Naive B cell (primary cell): ENCODE measurements around the gene SEMA4B. TPM values are rescaled to one million over a fixed set of nuclear protein-coding genes. Genes with fewer than 3 reads are reported as not detected.
A peak's percentile ranks its signal among the peaks of the same experiment; 100 is the strongest.

Experiments used
- ATAC-seq, 2 donors: fragments of 150-1000 bp; cut with Tn5 transposase; 2 replicates each; pipeline ENCODE4 v1.10.0; 2021; ENCODE audit warnings: low read depth in 2 of 2, mild to moderate bottlenecking in 2 of 2, moderate library complexity in 2 of 2
- DNase-seq: peaks from one replicate; pipeline ENCODE4 v3.0.0; 2022
- H3K27ac Mint-ChIP-seq, 6 donors: one replicate each; pipeline ENCODE4 v1.8.0; 2020 to 2022; ENCODE audit warnings: mild to moderate bottlenecking in 6 of 6, mixed read lengths in 6 of 6, moderate library complexity in 5 of 6, inconsistent platforms in 2 of 6
- H3K27me3 Mint-ChIP-seq, 3 donors: one replicate each; pipeline ENCODE4 v1.8.0; 2021 to 2022; ENCODE audit warnings: mixed read lengths in 3 of 3, mild to moderate bottlenecking in 1 of 3
- H3K36me3 Mint-ChIP-seq, 2 donors: one replicate each; pipeline ENCODE4 v1.8.0; 2020 to 2022; ENCODE audit warnings: mixed read lengths in 2 of 2, inconsistent platforms in 1 of 2, mild to moderate bottlenecking in 1 of 2
- H3K4me1 Mint-ChIP-seq, 3 donors: one replicate each; pipeline ENCODE4 v1.8.0; 2020 to 2022; ENCODE audit warnings: mixed read lengths in 3 of 3, inconsistent platforms in 1 of 3, mild to moderate bottlenecking in 1 of 3, moderate library complexity in 1 of 3
- H3K4me3 Mint-ChIP-seq, 8 donors: one replicate each; pipeline ENCODE4 v1.8.0; 2020 to 2022; ENCODE audit warnings: mild to moderate bottlenecking in 8 of 8, mixed read lengths in 8 of 8, moderate library complexity in 8 of 8, inconsistent platforms in 2 of 8
- H3K9me3 Mint-ChIP-seq, 7 donors: one replicate each; pipeline ENCODE4 v1.8.0; 2020 to 2022; ENCODE audit warnings: mixed read lengths in 7 of 7, mild to moderate bottlenecking in 5 of 7, inconsistent platforms in 2 of 7, moderate library complexity in 1 of 7
- polyA plus RNA-seq, 6 donors: library from polyadenylated mRNA; unstranded; fragments of 300-500 nt; fragmentation: Illumina TruSeq; gene quantifications; one replicate each; pipeline ENCODE4 v1.2.3, GENCODE V29; 2021; ENCODE audit warnings: low read depth in 6 of 6

Gene SEMA4B
- polyA plus RNA-seq, 6 donors from 2014 or later: 96.8 to 172 (median 103) TPM

GRCh38 chr15:90213818-90214204 lies 12.7 kb downstream of the SEMA4B start:
- Mint-ChIP-seq H3K4me1 (peaks cover 68 to 99% (median 93%) of the 10 kb centered on the region in 3 donors), H3K27ac (peak overlapping the region; percentile 87 to 99 (median 98)), H3K27me3 (no peaks in the 10 kb centered on the region), H3K9me3 (no peaks in the 10 kb centered on the region), H3K36me3 (peaks cover 18 to 36% of the 10 kb centered on the region in 2 donors), H3K4me3 (peak overlapping the region; percentile 32 to 91 (median 86))
- DNase-seq (peak; percentile 84), ATAC-seq (peak; percentile 87 to 91)

GRCh38 chr15:90214553-90215196 lies 13.5 kb downstream of the SEMA4B start:
- Mint-ChIP-seq H3K27ac (peak overlapping the region; percentile 87 to 99 (median 98)), H3K9me3 (no peaks in the 10 kb centered on the region)

GRCh38 chr15:90217671-90218394 lies 16.7 kb downstream of the SEMA4B start:
- peak overlapping the region in 5 of 6 donors; percentile 27 to 99 (median 85) for H3K27ac Mint-ChIP-seq
- H3K4me1 Mint-ChIP-seq: peaks cover 52 to 84% (median 76%) of the 10 kb centered on the region in 3 donors
- peaks cover 16 to 24% of the 10 kb centered on the region in 2 donors for H3K36me3 Mint-ChIP-seq
- peak overlapping the region in 6 of 8 donors; percentile 32 to 73 (median 46) for H3K4me3 Mint-ChIP-seq
- ATAC-seq (no peak), DNase-seq (no peak)
- no peaks in the 10 kb centered on the region for H3K27me3 Mint-ChIP-seq
- no peaks in the 10 kb centered on the region for H3K9me3 Mint-ChIP-seq

More at GRCh38 chr15:90214553-90215196, 13.5 kb downstream of the SEMA4B start:
- ATAC-seq (peak; percentile 49 to 63), DNase-seq (peak; percentile 66)
- Mint-ChIP-seq H3K4me1 (peaks cover 69 to 99% (median 93%) of the 10 kb centered on the region in 3 donors), H3K36me3 (peaks cover 18 to 34% of the 10 kb centered on the region in 2 donors), H3K4me3 (peak overlapping the region; percentile 66 to 91 (median 86)), H3K27me3 (no peaks in the 10 kb centered on the region)

- no peaks in the 10 kb centered on the region for H3K27me3 Mint-ChIP-seq
- peak overlapping the region in 6 of 8 donors; percentile 34 to 79 (median 46) for H3K4me3 Mint-ChIP-seq
These were observed 18.5 kb downstream of the SEMA4B start for GRCh38 chr15:90219421-90220141.

DNA sequence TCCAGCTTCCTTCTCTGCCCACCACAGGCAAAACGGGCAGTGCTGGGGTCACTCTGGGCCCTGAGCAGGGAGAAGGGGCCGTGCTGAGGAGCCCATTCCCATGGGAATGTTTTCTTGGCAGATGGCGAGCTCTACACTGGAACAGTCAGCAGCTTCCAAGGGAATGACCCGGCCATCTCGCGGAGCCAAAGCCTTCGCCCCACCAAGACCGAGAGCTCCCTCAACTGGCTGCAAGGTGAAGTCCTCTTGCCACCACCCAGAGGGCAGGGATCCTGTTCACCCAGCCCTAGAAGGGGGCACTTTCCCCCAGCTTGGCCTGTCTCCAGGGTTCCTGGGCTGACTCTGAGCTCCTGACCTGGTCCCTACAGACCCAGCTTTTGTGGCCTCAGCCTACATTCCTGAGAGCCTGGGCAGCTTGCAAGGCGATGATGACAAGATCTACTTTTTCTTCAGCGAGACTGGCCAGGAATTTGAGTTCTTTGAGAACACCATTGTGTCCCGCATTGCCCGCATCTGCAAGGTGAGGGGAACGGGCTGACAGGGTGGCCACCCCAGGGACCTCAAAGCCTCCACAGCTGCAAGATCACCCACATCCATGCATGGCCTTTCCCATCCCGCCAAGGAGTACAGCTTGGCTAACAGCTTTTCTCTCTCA lies 20.2 kb downstream of the SEMA4B start:
- no peaks in the 10 kb centered on the region for H3K27me3 Mint-ChIP-seq
- DNase-seq (no peak), ATAC-seq (peak in 1 of 2 donors; percentile 20)
- H3K9me3 Mint-ChIP-seq: no peaks in the 10 kb centered on the region
- peaks cover 44 to 50% (median 49%) of the 10 kb centered on the region in 3 donors for H3K4me1 Mint-ChIP-seq
- H3K27ac Mint-ChIP-seq: peak overlapping the region in 2 of 6 donors; percentile 87 to 89
- H3K36me3 Mint-ChIP-seq: peaks cover 11 to 24% of the 10 kb centered on the region in 2 donors
- H3K4me3 Mint-ChIP-seq: peak overlapping the region in 2 of 8 donors; percentile 50 to 65

More at GRCh38 chr15:90219421-90220141, 18.5 kb downstream of the SEMA4B start:
- H3K27ac Mint-ChIP-seq: peak overlapping the region; percentile 43 to 96 (median 90)
- DNase-seq (peak; percentile 69), ATAC-seq (peak; percentile 48 to 72)
- H3K36me3 Mint-ChIP-seq: peaks cover 11 to 24% of the 10 kb centered on the region in 2 donors
- H3K4me1 Mint-ChIP-seq: peaks cover 48 to 67% (median 59%) of the 10 kb centered on the region in 3 donors
- no peaks in the 10 kb centered on the region for H3K9me3 Mint-ChIP-seq

DNA sequence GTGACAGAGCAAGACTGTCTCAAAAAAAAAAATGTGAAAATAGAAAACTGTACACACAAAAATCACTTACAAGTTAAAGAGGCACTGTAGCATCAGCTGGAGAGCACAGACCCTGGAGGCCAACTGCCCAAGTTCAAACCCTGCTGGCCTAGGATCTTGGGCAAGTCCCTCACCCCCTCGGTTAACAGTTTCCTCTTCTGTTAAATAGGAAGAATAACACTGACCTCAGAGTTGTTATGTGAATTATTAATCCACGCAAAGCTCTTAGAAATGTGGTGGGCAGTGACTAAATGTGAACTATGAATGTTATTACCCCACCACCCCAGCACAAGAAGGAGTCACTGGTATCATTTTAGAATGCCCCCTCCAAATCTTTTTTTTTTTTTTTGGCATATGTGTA lies 21.4 kb downstream of the SEMA4B start:
- Mint-ChIP-seq H3K4me3 (no peak overlapping the region), H3K27ac (peak overlapping the region in 3 of 6 donors; percentile 32 to 53 (median 33)), H3K36me3 (peaks cover 4 to 16% of the 10 kb centered on the region in 2 donors), H3K9me3 (no peaks in the 10 kb centered on the region), H3K4me1 (peaks cover 36 to 38% (median 37%) of the 10 kb centered on the region in 3 donors), H3K27me3 (no peaks in the 10 kb centered on the region)
- ATAC-seq (no peak), DNase-seq (no peak)

DNA sequence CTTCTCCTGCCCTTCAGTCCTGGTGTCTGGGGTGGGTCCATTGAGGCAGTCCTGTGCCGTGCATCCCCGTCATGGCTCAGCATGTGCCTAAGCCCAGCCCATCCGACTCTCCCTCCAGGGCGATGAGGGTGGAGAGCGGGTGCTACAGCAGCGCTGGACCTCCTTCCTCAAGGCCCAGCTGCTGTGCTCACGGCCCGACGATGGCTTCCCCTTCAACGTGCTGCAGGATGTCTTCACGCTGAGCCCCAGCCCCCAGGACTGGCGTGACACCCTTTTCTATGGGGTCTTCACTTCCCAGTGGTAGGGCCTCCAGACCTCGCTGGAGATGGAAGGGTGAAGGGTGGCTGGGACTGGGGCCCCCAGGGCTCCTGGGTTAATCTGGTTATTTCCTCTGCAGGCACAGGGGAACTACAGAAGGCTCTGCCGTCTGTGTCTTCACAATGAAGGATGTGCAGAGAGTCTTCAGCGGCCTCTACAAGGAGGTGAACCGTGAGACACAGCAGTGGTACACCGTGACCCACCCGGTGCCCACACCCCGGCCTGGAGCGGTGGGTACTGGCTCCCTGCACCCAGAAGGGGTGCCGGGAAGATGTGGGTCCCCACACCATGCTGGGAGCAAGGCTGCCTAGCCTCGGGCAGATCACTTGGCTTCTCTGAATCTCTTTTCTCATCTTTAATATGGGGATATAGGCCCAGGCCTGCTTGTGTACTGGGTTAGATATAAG lies 22.5 kb downstream of the SEMA4B start:
- peak overlapping the region in 1 of 8 donors; percentile 64 for H3K4me3 Mint-ChIP-seq
- H3K27ac Mint-ChIP-seq: no peak overlapping the region
- H3K4me1 Mint-ChIP-seq: peaks cover 27 to 29% (median 28%) of the 10 kb centered on the region in 3 donors
- DNase-seq: no peak
- no peaks in the 10 kb centered on the region for H3K9me3 Mint-ChIP-seq
- no peak for ATAC-seq
- no peaks in the 10 kb centered on the region for H3K27me3 Mint-ChIP-seq
- H3K36me3 Mint-ChIP-seq: peaks cover 4 to 13% of the 10 kb centered on the region in 2 donors

DNA sequence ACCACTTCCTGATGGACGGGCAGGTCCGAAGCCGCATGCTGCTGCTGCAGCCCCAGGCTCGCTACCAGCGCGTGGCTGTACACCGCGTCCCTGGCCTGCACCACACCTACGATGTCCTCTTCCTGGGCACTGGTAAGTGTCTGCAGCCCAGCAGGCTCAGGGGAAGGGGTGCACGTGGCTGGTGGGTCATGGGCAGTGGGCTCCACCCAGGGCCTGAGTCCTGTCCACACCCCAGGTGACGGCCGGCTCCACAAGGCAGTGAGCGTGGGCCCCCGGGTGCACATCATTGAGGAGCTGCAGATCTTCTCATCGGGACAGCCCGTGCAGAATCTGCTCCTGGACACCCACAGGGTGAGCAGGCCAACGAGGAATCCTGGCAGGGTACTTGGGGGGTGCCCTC lies 23.9 kb downstream of the SEMA4B start:
- Mint-ChIP-seq H3K4me3 (no peak overlapping the region), H3K4me1 (peaks cover 26 to 31% (median 29%) of the 10 kb centered on the region in 3 donors), H3K36me3 (peaks cover 11 to 20% of the 10 kb centered on the region in 2 donors), H3K27me3 (no peaks in the 10 kb centered on the region), H3K9me3 (no peaks in the 10 kb centered on the region), H3K27ac (no peak overlapping the region)
- DNase-seq (no peak), ATAC-seq (no peak)

GRCh38 chr15:90225504-90226234 lies 24.5 kb downstream of the SEMA4B start:
- Mint-ChIP-seq H3K27ac (peak overlapping the region in 1 of 6 donors; percentile 73), H3K27me3 (no peaks in the 10 kb centered on the region), H3K36me3 (peaks cover 10 to 23% of the 10 kb centered on the region in 2 donors), H3K4me1 (peaks cover 31 to 35% (median 31%) of the 10 kb centered on the region in 3 donors), H3K4me3 (no peak overlapping the region), H3K9me3 (no peaks in the 10 kb centered on the region)
- no peak for DNase-seq
- ATAC-seq: no peak

- no peak for DNase-seq
- peaks cover 7 to 28% of the 10 kb centered on the region in 2 donors for H3K36me3 Mint-ChIP-seq
- peak overlapping the region in 3 of 6 donors; percentile 24 to 99 (median 38) for H3K27ac Mint-ChIP-seq
- H3K27me3 Mint-ChIP-seq: no peaks in the 10 kb centered on the region
- ATAC-seq: no peak
- H3K9me3 Mint-ChIP-seq: no peaks in the 10 kb centered on the region
- peaks cover 36 to 47% (median 43%) of the 10 kb centered on the region in 3 donors for H3K4me1 Mint-ChIP-seq
- peak overlapping the region in 1 of 8 donors; percentile 47 for H3K4me3 Mint-ChIP-seq
These were observed 26.2 kb downstream of the SEMA4B start for GRCh38 chr15:90227336-90227735.

- Mint-ChIP-seq H3K4me1 (peaks cover 44 to 52% (median 51%) of the 10 kb centered on the region in 3 donors), H3K27ac (peak overlapping the region in 4 of 6 donors; percentile 24 to 99 (median 94)), H3K27me3 (no peaks in the 10 kb centered on the region), H3K4me3 (peak overlapping the region in 1 of 8 donors; percentile 47), H3K9me3 (no peaks in the 10 kb centered on the region), H3K36me3 (peaks cover 7 to 28% of the 10 kb centered on the region in 2 donors)
- DNase-seq (no peak), ATAC-seq (no peak)
These were observed 27.0 kb downstream of the SEMA4B start for GRCh38 chr15:90227816-90228772.
